Subcutaneous abdominal adipose tissue (tissue), 5 donors: ENCODE results near the gene FKBP11.
"Not testable (repeated sequence)": the region's sequence is repeated elsewhere in the genome, so short reads cannot be mapped to it uniquely, and the experiment has no call there.

Source experiments
- H3K27ac ChIP-seq: one replicate; pipeline ENCODE4 v1.7.0; 2013; ENCODE audit warnings: low read depth, mild to moderate bottlenecking, inconsistent platforms, low read length, moderate library complexity
- H3K27me3 ChIP-seq, 5 donors: one replicate each; pipeline ENCODE4 v1.7.0; 2013; ENCODE audit warnings: low read length in 5 of 5, inconsistent platforms in 1 of 5; ENCODE audit not compliant: control insufficient read depth in 5 of 5, insufficient read depth in 4 of 5
- H3K36me3 ChIP-seq, 5 donors: one replicate each; pipeline ENCODE4 v1.7.0; 2013; ENCODE audit warnings: low read length in 5 of 5; ENCODE audit not compliant: control insufficient read depth in 5 of 5, insufficient read depth in 5 of 5
- H3K4me1 ChIP-seq, 5 donors: one replicate each; pipeline ENCODE4 v1.7.0; 2013; ENCODE audit warnings: low read length in 5 of 5, mild to moderate bottlenecking in 3 of 5, moderate library complexity in 1 of 5; ENCODE audit not compliant: control insufficient read depth in 5 of 5, insufficient read depth in 5 of 5
- H3K4me3 ChIP-seq, 5 donors: one replicate each; pipeline ENCODE4 v1.7.0; 2013; ENCODE audit warnings: low read length in 5 of 5, low read depth in 1 of 5
- H3K9ac ChIP-seq, 5 donors: one replicate each; pipeline ENCODE4 v1.7.0; 2013; ENCODE audit warnings: low read length in 5 of 5, mild to moderate bottlenecking in 4 of 5, moderate library complexity in 3 of 5
- H3K9me3 ChIP-seq, 5 donors: one replicate each; pipeline ENCODE4 v1.7.0; 2013; ENCODE audit warnings: low read length in 5 of 5; ENCODE audit not compliant: control insufficient read depth in 5 of 5
- donor health status: healthy.
- donor health status: healthy.
- donor health status: healthy.
- donor health status: healthy.
- donor health status: healthy.

The FKBP11 gene

DNA sequence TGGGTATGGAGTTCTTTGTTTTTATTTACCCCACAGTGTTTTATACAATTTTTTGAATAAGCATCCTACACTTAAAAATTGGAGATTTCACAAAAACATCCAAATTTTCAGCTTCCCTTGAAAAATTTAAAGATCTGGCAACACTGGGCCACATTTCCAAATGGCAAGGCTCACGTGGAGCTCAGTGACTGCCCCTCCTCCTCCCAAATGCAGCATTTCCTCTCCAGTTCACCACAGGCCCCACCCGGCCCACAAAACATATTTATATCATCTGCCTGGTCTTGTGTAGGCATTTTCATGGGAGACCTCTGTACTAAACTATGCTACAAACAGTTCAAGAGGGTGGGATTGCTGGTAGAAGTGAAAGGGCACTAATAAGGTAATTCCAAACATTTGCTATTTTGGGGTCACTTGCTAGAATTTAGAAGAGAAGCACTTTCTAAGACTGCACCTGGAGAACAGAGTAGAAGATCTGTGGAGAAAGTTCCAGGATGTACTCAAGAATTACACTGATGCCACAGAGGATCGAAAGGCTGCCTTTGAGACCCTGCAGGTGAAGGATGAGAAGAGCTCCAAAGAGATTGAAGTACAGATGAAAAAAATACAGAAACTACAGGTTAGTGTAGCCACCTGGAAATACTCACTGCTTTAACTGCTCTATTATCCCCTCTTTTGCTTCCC is 7.3 kb downstream of the FKBP11 start:
- Histone ChIP-seq H3K9me3 (no peaks in the 10 kb centered on the region), H3K36me3 (peaks cover 0 to 6% (median 3%) of the 10 kb centered on the region in 5 donors), H3K9ac (no peak overlapping the region), H3K4me1 (no peaks in the 10 kb centered on the region), H3K27me3 (no peaks in the 10 kb centered on the region), H3K27ac (no peak overlapping the region), H3K4me3 (no peak overlapping the region)

DNA sequence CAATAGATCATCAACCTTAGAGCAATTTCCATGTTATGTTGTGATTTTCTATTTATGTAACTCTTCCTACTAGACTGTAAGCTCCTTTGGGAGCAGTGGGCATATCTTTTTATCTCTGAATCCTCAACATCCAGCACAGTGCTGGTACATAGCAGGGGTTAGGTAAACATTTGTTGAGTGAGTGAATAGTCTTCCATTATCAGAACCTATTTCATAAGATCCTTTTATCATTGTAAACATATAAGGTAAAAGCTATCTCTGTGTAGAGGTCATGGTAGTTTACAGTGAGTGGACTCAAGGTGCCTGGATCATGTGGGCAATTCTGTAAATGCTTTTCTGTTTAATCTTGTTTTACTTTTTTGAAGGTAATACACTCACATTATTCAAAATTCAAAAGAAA is 15.1 kb downstream of the FKBP11 start:
- Histone ChIP-seq H3K4me3 (no peak overlapping the region), H3K27me3 (no peaks in the 10 kb centered on the region), H3K9ac (no peak overlapping the region), H3K9me3 (no peaks in the 10 kb centered on the region), H3K27ac (no peak overlapping the region), H3K4me1 (no peaks in the 10 kb centered on the region), H3K36me3 (no peaks in the 10 kb centered on the region)

DNA sequence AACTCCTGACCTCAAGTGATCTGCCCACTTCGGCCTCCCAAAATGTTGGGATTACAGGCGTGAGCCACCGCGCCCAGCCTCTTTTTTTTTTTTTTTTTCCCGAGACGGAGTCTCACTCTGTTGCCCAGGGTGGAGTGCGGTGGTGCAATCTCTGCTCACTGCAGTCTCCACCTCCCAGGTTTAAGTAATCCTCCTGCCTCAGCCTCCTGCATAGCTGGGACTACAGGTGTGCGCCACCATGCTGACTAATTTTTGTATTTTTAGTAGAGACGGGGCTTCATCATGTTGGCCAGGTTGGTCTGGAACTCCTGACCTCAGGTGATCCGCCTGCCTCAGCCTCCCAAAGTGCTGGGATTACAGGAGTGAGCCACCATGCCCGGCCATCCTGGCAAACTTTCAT is 15.6 kb downstream of the FKBP11 start:
- not testable (repeated sequence) for H3K4me3 ChIP-seq, H3K9ac ChIP-seq, H3K4me1 ChIP-seq, H3K27me3 ChIP-seq, H3K36me3 ChIP-seq, H3K9me3 ChIP-seq, H3K27ac ChIP-seq

- H3K27ac ChIP-seq, result no peak overlapping the region
These were observed 18.0 kb downstream of the FKBP11 start for GRCh38 chr12:48907245-48907644.

GRCh38 chr12:48903982-48904411 is 21.3 kb downstream of the FKBP11 start:
- H3K4me1 ChIP-seq, result peaks cover 0 to 15% (median 12%) of the 10 kb centered on the region in 5 donors
- H3K4me3 ChIP-seq, result peak overlapping the region; percentile 61 to 84 (median 70)
- peak overlapping the region in 4 of 5 donors; percentile 2 to 66 (median 40) for H3K9ac ChIP-seq
- no peaks in the 10 kb centered on the region for H3K36me3 ChIP-seq
- no peaks in the 10 kb centered on the region for H3K9me3 ChIP-seq
- H3K27ac ChIP-seq, result no peak overlapping the region
- H3K27me3 ChIP-seq, result no peaks in the 10 kb centered on the region

More at GRCh38 chr12:48907245-48907644, 18.0 kb downstream of the FKBP11 start:
- Histone ChIP-seq H3K4me1 (peaks cover 0 to 15% (median 12%) of the 10 kb centered on the region in 5 donors), H3K9ac (no peak overlapping the region), H3K27me3 (no peaks in the 10 kb centered on the region), H3K36me3 (no peaks in the 10 kb centered on the region), H3K4me3 (no peak overlapping the region), H3K9me3 (no peaks in the 10 kb centered on the region)

DNA sequence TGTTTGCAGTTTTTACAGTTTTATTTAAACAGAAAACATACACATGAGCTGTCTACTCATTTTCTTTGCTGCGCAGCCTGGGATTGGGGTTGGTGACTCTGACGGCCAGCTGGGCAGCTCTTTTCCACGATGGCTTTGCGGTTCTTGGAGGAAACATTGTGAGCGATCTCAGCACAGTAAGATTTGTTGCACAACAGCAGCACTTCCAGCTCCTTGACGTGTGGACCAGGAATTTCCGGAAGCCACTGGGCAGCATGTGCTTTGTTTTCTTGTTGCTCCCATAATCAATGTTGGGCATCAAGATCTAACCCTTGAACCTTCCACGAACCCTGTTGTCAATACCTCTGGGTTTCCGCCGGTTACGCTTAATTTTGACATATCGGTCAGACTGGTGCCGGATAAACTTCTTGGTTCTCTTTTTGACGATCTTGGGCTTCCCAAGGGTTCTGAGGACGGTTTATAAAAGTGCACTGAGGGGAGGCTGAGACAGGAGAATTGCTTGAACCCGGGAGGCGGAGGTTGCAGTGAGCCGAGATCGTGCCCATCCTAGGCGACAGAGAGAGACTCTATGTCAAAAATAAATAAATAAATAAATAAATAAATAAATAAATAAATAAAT is 21.8 kb downstream of the FKBP11 start:
- Histone ChIP-seq H3K4me3 (peak overlapping the region in 4 of 5 donors; percentile 61 to 84 (median 68)), H3K9ac (no peak overlapping the region), H3K27ac (no peak overlapping the region), H3K36me3 (no peaks in the 10 kb centered on the region), H3K9me3 (no peaks in the 10 kb centered on the region), H3K4me1 (peaks cover 0 to 15% (median 12%) of the 10 kb centered on the region in 5 donors), H3K27me3 (no peaks in the 10 kb centered on the region)

- H3K4me1 ChIP-seq, result peaks cover 0 to 15% (median 12%) of the 10 kb centered on the region in 5 donors
- no peaks in the 10 kb centered on the region for H3K36me3 ChIP-seq
These were observed 24.0 kb downstream of the FKBP11 start for GRCh38 chr12:48901278-48901677.

GRCh38 chr12:48899651-48900050 is 25.6 kb downstream of the FKBP11 start:
- H3K4me1 ChIP-seq, result peaks cover 0 to 13% (median 12%) of the 10 kb centered on the region in 5 donors
- no peaks in the 10 kb centered on the region for H3K36me3 ChIP-seq
- H3K9me3 ChIP-seq, result no peaks in the 10 kb centered on the region
- no peak overlapping the region for H3K27ac ChIP-seq
- H3K9ac ChIP-seq, result no peak overlapping the region
- no peak overlapping the region for H3K4me3 ChIP-seq
- no peaks in the 10 kb centered on the region for H3K27me3 ChIP-seq

More at GRCh38 chr12:48901278-48901677, 24.0 kb downstream of the FKBP11 start:
- Histone ChIP-seq H3K4me3 (no peak overlapping the region), H3K9ac (no peak overlapping the region), H3K9me3 (no peaks in the 10 kb centered on the region), H3K27me3 (no peaks in the 10 kb centered on the region), H3K27ac (no peak overlapping the region)

DNA sequence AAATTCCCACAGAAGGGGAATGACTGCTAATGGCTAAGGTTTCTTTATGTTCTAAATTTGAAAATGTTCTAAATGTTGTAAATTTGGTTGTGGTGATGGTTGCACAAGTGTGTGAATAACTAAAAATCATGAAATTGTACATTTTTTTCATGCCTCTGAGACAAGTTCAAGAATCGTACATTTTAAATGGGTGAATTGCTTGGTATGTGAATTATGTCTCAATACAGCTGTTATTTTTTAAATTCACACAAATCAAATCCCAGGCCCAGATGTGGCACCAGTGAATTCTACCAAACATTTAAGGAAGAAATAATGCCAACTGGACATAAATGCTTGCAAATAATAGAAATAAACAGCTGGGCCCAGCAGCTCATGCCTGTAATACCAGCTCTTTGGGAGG is 31.0 kb downstream of the FKBP11 start:
- H3K9ac ChIP-seq, result no peak overlapping the region
- H3K4me1 ChIP-seq, result peaks cover 0 to 8% (median 2%) of the 10 kb centered on the region in 5 donors
- H3K9me3 ChIP-seq, result no peaks in the 10 kb centered on the region
- H3K27me3 ChIP-seq, result peaks cover 5 to 17% (median 6%) of the 10 kb centered on the region in 5 donors
- no peak overlapping the region for H3K27ac ChIP-seq
- H3K36me3 ChIP-seq, result no peaks in the 10 kb centered on the region
- no peak overlapping the region for H3K4me3 ChIP-seq

- peak overlapping the region in 1 of 5 donors; percentile 52 for H3K9ac ChIP-seq
- no peak overlapping the region for H3K27ac ChIP-seq
- H3K36me3 ChIP-seq, result no peaks in the 10 kb centered on the region
- H3K4me1 ChIP-seq, result peaks cover 0 to 8% (median 2%) of the 10 kb centered on the region in 5 donors
- H3K9me3 ChIP-seq, result no peaks in the 10 kb centered on the region
- peak overlapping the region in 1 of 5 donors; percentile 44 for H3K4me3 ChIP-seq
- H3K27me3 ChIP-seq, result peaks cover 5 to 17% (median 6%) of the 10 kb centered on the region in 5 donors
These were observed 34.5 kb downstream of the FKBP11 start for GRCh38 chr12:48890657-48891418.
